Endodermal cell (in vitro differentiated cells): Measurements from ENCODE around the gene GRHL3. TPM values are rescaled to one million over a fixed set of nuclear protein-coding genes. Genes with fewer than 3 reads are reported as not detected.
"Not testable (repeated sequence)": the region's sequence is repeated elsewhere in the genome, so short reads cannot be mapped to it uniquely, and the experiment has no call there.

ENCODE experiments used
- DNase-seq: peaks from one replicate; pipeline ENCODE4 v3.0.0-alpha.2; 2017
- H3K27ac ChIP-seq: 2 replicates; pipeline ENCODE4 v1.5.1; 2013; ENCODE audit warnings: mild to moderate bottlenecking, low read depth, low read length, moderate library complexity
- H3K27me3 ChIP-seq: 2 replicates; pipeline ENCODE4 v1.6.1; 2013; ENCODE audit warnings: mild to moderate bottlenecking, low read length, moderate library complexity; ENCODE audit not compliant: insufficient read depth, control insufficient read depth, poor library complexity, severe bottlenecking
- H3K36me3 ChIP-seq: 2 replicates; pipeline ENCODE4 v1.7.0; 2013; ENCODE audit warnings: mild to moderate bottlenecking, low read length, moderate library complexity; ENCODE audit not compliant: control insufficient read depth, insufficient read depth
- H3K4me1 ChIP-seq: one replicate; pipeline ENCODE4 v1.7.0; 2013; ENCODE audit warnings: low read length; ENCODE audit not compliant: control insufficient read depth, insufficient read depth
- H3K4me3 ChIP-seq: 2 replicates; pipeline ENCODE4 v1.5.1; 2013; ENCODE audit warnings: mild to moderate bottlenecking, low read length, moderate library complexity
- H3K9ac ChIP-seq: 2 replicates; pipeline ENCODE4 v1.6.1; 2013; ENCODE audit warnings: mild to moderate bottlenecking, low read length, moderate library complexity; ENCODE audit not compliant: poor library complexity, severe bottlenecking; ENCODE audit errors: extremely low read depth
- H3K9me3 ChIP-seq: 2 replicates; pipeline ENCODE4 v1.6.1; 2013; ENCODE audit warnings: mild to moderate bottlenecking, low read length, moderate library complexity; ENCODE audit not compliant: control insufficient read depth
- H3K27ac Mint-ChIP-seq: 2 replicates; pipeline ENCODE4 v1.8.0; 2020; ENCODE audit warnings: mixed read lengths
- H3K27me3 Mint-ChIP-seq: 2 replicates; pipeline ENCODE4 v1.8.0; 2021; ENCODE audit warnings: mild to moderate bottlenecking, mixed read lengths; ENCODE audit not compliant: insufficient read depth
- H3K36me3 Mint-ChIP-seq: 2 replicates; pipeline ENCODE4 v1.8.0; 2020; ENCODE audit warnings: low read depth, mixed read lengths
- H3K4me1 Mint-ChIP-seq: 2 replicates; pipeline ENCODE4 v1.8.0; 2020; ENCODE audit warnings: mixed read lengths
- H3K4me3 Mint-ChIP-seq: 2 replicates; pipeline ENCODE4 v1.8.0; 2020; ENCODE audit warnings: mild to moderate bottlenecking, moderate library complexity, mixed read lengths
- H3K9me3 Mint-ChIP-seq: 2 replicates; pipeline ENCODE4 v1.8.0; 2020; ENCODE audit warnings: mild to moderate bottlenecking, mixed read lengths
- CTCF ChIP-seq: fragments of 200-600 bp; sonication (generic); conservative IDR thresholded peaks from 2 replicates; pipeline ENCODE4 v1.5.0; 2021; ENCODE audit warnings: antibody characterized with exemption, mild to moderate bottlenecking
- WGBS, 2 experiments: methylation state at CpG; one replicate each; pipeline versions ENCODE4 v1.1.5 to v1.1.7; 2013; ENCODE audit warnings: missing lambda C conversion rate in 2 of 2, mixed read lengths in 1 of 2; ENCODE audit not compliant: insufficient coverage in 1 of 2, insufficient read length in 1 of 2; 5-methylcytosine and 5-hydroxymethylcytosine counted together
- long read RNA-seq, 4 experiments: library from polyadenylated mRNA in 2 of 4; library from RNA in 1 of 4; library from capped mRNA in 1 of 4; stranded (forward) in 3 of 4; unstranded in 1 of 4; transcript quantifications; one replicate each; pipeline ENCODE4 v2.0.0, GENCODE V29; 2020 to 2021; ENCODE audit warnings: inconsistent platforms in 1 of 4
- polyA plus RNA-seq, 2 experiments: library from polyadenylated mRNA; stranded (reverse); fragments of 50-300 nt; gene quantifications; one replicate each; pipeline ENCODE4 v1.2.3, GENCODE V29; 2013
- total RNA-seq, 2 donors: library from RNA; stranded (reverse); fragmentation: NEBNext Ultra II Directional in 1 of 2; extraction: Animal tissue kit (Norgen Biotek cat#: 25700) in 1 of 2; gene quantifications; 2 replicates in 1 of 2; 3 replicates in 1 of 2; pipeline ENCODE4 v1.2.1, GENCODE V29; 2021

The GRHL3 gene
- total RNA-seq, result 1 to 10 TPM; 1.8 to 2.5 TPM
- 2.6 TPM for polyA plus RNA-seq (2013, experiment 1 of 2)
- 2.6 TPM for polyA plus RNA-seq (2013, experiment 2 of 2)
- long read RNA-seq, experiment 1, partial matches to known transcripts, result 0 of 1 reads
- long read RNA-seq, experiment 1, other reads (novel, unspliced or antisense), result 1 of 1 reads
- long read RNA-seq, experiment 2, partial matches to known transcripts, result 0 of 2 reads
- long read RNA-seq, experiment 2, other reads (novel, unspliced or antisense), result 1 of 2 reads
- long read RNA-seq, experiment 3, partial matches to known transcripts, result 0 of 8 reads
- long read RNA-seq, experiment 3, other reads (novel, unspliced or antisense), result 4 of 8 reads
- long read RNA-seq, experiment 4, result 0 reads

- peaks cover 44% of the 10 kb centered on the region for H3K27me3 ChIP-seq
- Mint-ChIP-seq H3K4me1 (peaks cover 46% of the 10 kb centered on the region), H3K4me3 (peak within 1 kb of the TSS; percentile 69), H3K27me3 (peaks cover 33% of the 10 kb centered on the region), H3K36me3 (no peaks in the 10 kb centered on the region), H3K9me3 (no peaks in the 10 kb centered on the region), H3K27ac (peak within 1 kb of the TSS; percentile 22)
- peak; percentile 94 for DNase-seq
- H3K4me1 ChIP-seq, result peaks cover 3% of the 10 kb centered on the region
- no peak within 1 kb of the TSS for H3K9ac ChIP-seq
- no peaks in the 10 kb centered on the region for H3K9me3 ChIP-seq
- TF ChIP-seq CTCF, result no peak
- no peak within 1 kb of the TSS for H3K27ac ChIP-seq
- H3K36me3 ChIP-seq, result no peaks in the 10 kb centered on the region
- peak within 1 kb of the TSS; percentile 61 for H3K4me3 ChIP-seq
- 7 to 9% methylated on average over 15 to 21 of the region's 21 CpGs for WGBS, 2 experiments
Measured at GRCh38 chr1:24319312-24319863, at the start of gene GRHL3. TSS of gene GRHL3 (plus strand) at chr1:24319357. CDS start at chr1:24319552, 195 bp downstream.

DNA sequence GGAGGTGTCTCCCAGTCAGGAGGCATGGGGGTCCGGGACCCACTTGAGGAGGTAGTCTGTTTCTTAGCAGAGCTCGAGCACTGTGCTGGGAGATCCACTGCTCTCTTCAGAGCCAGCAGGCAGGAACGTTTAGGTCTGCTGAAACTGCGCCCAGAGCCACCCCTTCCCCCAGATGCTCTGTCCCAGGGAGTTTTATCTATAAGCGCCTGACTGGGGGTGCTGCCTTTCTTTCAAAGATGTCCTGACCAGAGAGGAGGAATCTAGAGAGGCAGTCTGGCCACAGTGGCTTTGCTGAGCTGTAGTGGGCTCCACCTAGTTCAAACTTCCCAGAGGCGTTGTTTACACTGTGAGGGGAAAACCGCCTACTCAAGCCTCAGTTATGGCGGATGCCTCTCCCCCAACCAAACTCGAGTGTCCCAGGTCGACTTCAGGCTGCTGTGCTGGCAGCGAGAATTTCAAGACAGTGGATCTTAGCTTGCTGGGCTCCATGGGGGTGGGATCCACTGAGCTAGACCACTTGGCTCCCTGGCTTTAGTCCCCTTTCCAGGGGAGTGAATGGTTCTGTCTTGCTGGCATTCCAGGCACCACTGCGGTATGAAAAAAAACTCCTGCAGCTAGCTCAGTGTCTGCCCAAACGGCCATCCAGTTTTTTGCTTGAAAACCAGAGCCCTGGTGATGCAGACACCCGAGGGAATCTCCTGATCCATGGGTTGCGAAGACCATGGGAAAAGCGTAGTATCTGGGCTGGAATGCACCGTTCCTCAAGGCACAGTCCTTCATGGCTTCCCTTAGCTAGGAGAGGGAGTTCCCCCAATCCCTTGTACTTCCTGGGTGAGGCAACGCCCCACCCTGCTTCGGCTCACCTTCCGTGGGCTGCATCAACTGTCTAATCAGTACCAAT lies 44.7 kb upstream of the GRHL3 start:
- H3K9me3 ChIP-seq, H3K4me1 ChIP-seq, H3K27me3 ChIP-seq, DNase-seq, H3K27ac ChIP-seq, H3K36me3 Mint-ChIP-seq, H3K9me3 Mint-ChIP-seq, H3K27ac Mint-ChIP-seq, H3K9ac ChIP-seq, H3K4me3 Mint-ChIP-seq, H3K4me3 ChIP-seq, H3K36me3 ChIP-seq, H3K4me1 Mint-ChIP-seq: not testable (repeated sequence)
- H3K27me3 Mint-ChIP-seq, result peaks cover 11% of the 10 kb centered on the region
- WGBS, 2 experiments, result 85 to 90% methylated on average over 14 to 20 of the region's 20 CpGs

GRCh38 chr1:24275104-24275410 lies 44.1 kb upstream of the GRHL3 start:
- peaks cover 9% of the 10 kb centered on the region for H3K27me3 Mint-ChIP-seq
- no peak for DNase-seq
- no peaks in the 10 kb centered on the region for H3K9me3 ChIP-seq
- WGBS, 2 experiments, result 100% methylated on average over 2 of the region's 2 CpGs
- no peak overlapping the region for H3K9ac ChIP-seq
- H3K9me3 Mint-ChIP-seq, result peaks cover 6% of the 10 kb centered on the region
- no peak overlapping the region for H3K4me3 Mint-ChIP-seq
- H3K36me3 ChIP-seq, result no peaks in the 10 kb centered on the region
- no peaks in the 10 kb centered on the region for H3K4me1 Mint-ChIP-seq
- H3K27ac Mint-ChIP-seq, result no peak overlapping the region
- no peaks in the 10 kb centered on the region for H3K27me3 ChIP-seq
- H3K4me3 ChIP-seq, result no peak overlapping the region
- no peaks in the 10 kb centered on the region for H3K36me3 Mint-ChIP-seq
- H3K4me1 ChIP-seq, result no peaks in the 10 kb centered on the region
- TF ChIP-seq CTCF, result no peak
- no peak overlapping the region for H3K27ac ChIP-seq
